HCT116 (cell line): ENCODE results near the gene PHKB. TPM values are rescaled to one million over a fixed set of nuclear protein-coding genes. Genes with fewer than 3 reads are reported as not detected.

Experiments used
- ATAC-seq: fragments of 200-7000 bp; cut with Tn5 transposase; 2 replicates; pipeline ENCODE4 v1.9.1; 2020; ENCODE audit warnings: mild to moderate bottlenecking, moderate library complexity
- BruUV-seq: library from RNA; stranded (reverse); fragments of 400-500 nt; replicated peaks from 2 replicates; lab custom pipeline; 2021; lab: Mats Ljungman, UMichigan
- CTCF ChIA-PET: fragments of 300-600 bp; sonication (Branson Sonifier 250); formaldehyde crosslinking; loops from one replicate; lab custom pipeline; 2021; ENCODE audit warnings: antibody characterized with exemption; lab: Charles Lee
- POLR2A ChIA-PET: fragments of 300-600, 350-600 bp; sonication (Branson Sonifier 250); formaldehyde crosslinking; loops from one replicate; lab custom pipeline; 2021; ENCODE audit warnings: antibody characterized with exemption; lab: Charles Lee
- RAD21 ChIA-PET, 2 experiments: fragments of 300-600 bp; sonication (Branson Sonifier 250); formaldehyde crosslinking; loops; one replicate each; lab custom pipeline; 2023; ENCODE audit warnings: low total read pairs in 2 of 2; ENCODE audit not compliant: uncharacterized antibody in 2 of 2, unreplicated experiment in 2 of 2, low non-redundant PET in 1 of 2; lab: Charles Lee
- DNase-seq: peaks from one replicate; pipeline ENCODE4 v3.0.0-alpha.2; 2010; ENCODE audit warnings: low read depth, low spot score
- H2AFZ ChIP-seq: fragments of 200-600 bp; shearing (Covaris generic), sonication (generic); 2 replicates; pipeline ENCODE4 v1.6.1; 2017; ENCODE audit warnings: low read depth, mixed run types, mixed read lengths, antibody characterized with exemption, low read length; ENCODE audit not compliant: poor library complexity, severe bottlenecking
- H3K27ac ChIP-seq: 2 replicates; pipeline ENCODE4 v1.5.1; 2012; ENCODE audit warnings: low read depth, low read length
- H3K27me3 ChIP-seq: fragments of 200-600 bp; sonication (generic); 2 replicates; pipeline ENCODE4 v1.6.1; 2016; ENCODE audit warnings: mixed run types, low read length, mixed read lengths; ENCODE audit not compliant: insufficient read depth
- H3K36me3 ChIP-seq, 2 experiments: fragments of 200-500 bp in 1 of 2; fragments of 200-600 bp in 1 of 2; sonication (Bioruptor generic) in 1 of 2; sonication (generic) in 1 of 2; 2 replicates each; pipeline versions ENCODE4 v1.5.1 to v1.6.1; 2014 to 2016; ENCODE audit warnings: low read length in 2 of 2, inconsistent platforms in 1 of 2, mixed read lengths in 1 of 2, mixed run types in 1 of 2; ENCODE audit not compliant: insufficient read depth in 2 of 2, control insufficient read depth in 1 of 2
- H3K4me1 ChIP-seq, 2 experiments: fragments of 200-600 bp in 1 of 2; sonication (generic) in 1 of 2; 2 replicates each; pipeline versions ENCODE4 v1.5.1 to v1.6.1; 2012 to 2017; ENCODE audit warnings: low read length in 2 of 2, inconsistent platforms in 1 of 2, mild to moderate bottlenecking in 1 of 2, mixed read lengths in 1 of 2, mixed run types in 1 of 2, moderate library complexity in 1 of 2; ENCODE audit not compliant: insufficient read depth in 2 of 2, control insufficient read depth in 1 of 2
- H3K4me2 ChIP-seq: fragments of 200-600 bp; sonication (generic); 2 replicates; pipeline ENCODE4 v1.6.1; 2017; ENCODE audit warnings: mixed run types, low read length, mixed read lengths
- H3K4me3 ChIP-seq, 2 experiments: fragments of 200-600 bp in 1 of 2; sonication (generic) in 1 of 2; replicated peaks in 1 of 2; 2 replicates each; pipeline ENCODE4 v1.5.1; 2011 to 2016; ENCODE audit warnings: low read length in 2 of 2, control low read depth in 1 of 2, low read depth in 1 of 2, mild to moderate bottlenecking in 1 of 2, mixed read lengths in 1 of 2, mixed run types in 1 of 2
- H3K79me2 ChIP-seq: fragments of 200-600 bp; sonication (generic); 2 replicates; pipeline ENCODE4 v1.6.1; 2017; ENCODE audit warnings: mild to moderate bottlenecking, mixed run types, low read length, moderate library complexity, mixed read lengths; ENCODE audit not compliant: insufficient read depth
- H3K9ac ChIP-seq: fragments of 200-600 bp; sonication (generic); 2 replicates; pipeline ENCODE4 v1.6.1; 2016; ENCODE audit warnings: low read length, mixed read lengths
- H3K9me2 ChIP-seq: fragments of 200-600 bp; sonication (generic), shearing (Covaris generic); 2 replicates; pipeline ENCODE4 v1.6.1; 2017; ENCODE audit warnings: mixed run types, mild to moderate bottlenecking, moderate library complexity; ENCODE audit not compliant: insufficient read depth
- H3K9me3 ChIP-seq, 2 experiments: fragments of 200-500 bp in 1 of 2; fragments of 200-600 bp in 1 of 2; sonication (Bioruptor generic) in 1 of 2; sonication (generic) in 1 of 2; 2 replicates each; pipeline ENCODE4 v1.6.1; 2014 to 2017; ENCODE audit warnings: low read length in 2 of 2, mixed read lengths in 2 of 2, inconsistent platforms in 1 of 2, low read depth in 1 of 2, mild to moderate bottlenecking in 1 of 2, mixed run types in 1 of 2, moderate library complexity in 1 of 2; ENCODE audit not compliant: control insufficient read depth in 1 of 2, insufficient read depth in 1 of 2
- H4K20me1 ChIP-seq: fragments of 200-600 bp; sonication (generic), shearing (Covaris generic); 2 replicates; pipeline ENCODE4 v1.6.1; 2017; ENCODE audit warnings: mixed run types, mild to moderate bottlenecking, moderate library complexity; ENCODE audit not compliant: insufficient read depth
- ATF3 ChIP-seq: IDR thresholded peaks from 2 replicates; pipeline ENCODE4 v1.6.1; 2012
- CBX3 ChIP-seq: IDR thresholded peaks from 2 replicates; pipeline ENCODE4 v1.6.1; 2012; ENCODE audit warnings: low read depth
- EGR1 ChIP-seq: IDR thresholded peaks from 2 replicates; pipeline ENCODE4 v1.6.1; 2012; ENCODE audit warnings: low read depth
- EZH2 ChIP-seq: fragments of 200-600 bp; sonication (generic); IDR thresholded peaks from 2 replicates; pipeline ENCODE4 v1.6.1; 2017; ENCODE audit warnings: antibody characterized with exemption, mixed run types
- EZH2phosphoT487 ChIP-seq: fragments of 200-600 bp; IDR thresholded peaks from 2 replicates; pipeline ENCODE4 v1.6.1; 2018; ENCODE audit warnings: antibody characterized with exemption, borderline replicate concordance
- FOSL1 ChIP-seq: IDR thresholded peaks from 2 replicates; pipeline ENCODE4 v1.6.1; 2012; ENCODE audit warnings: low read depth
- JUND ChIP-seq: IDR thresholded peaks from 2 replicates; pipeline ENCODE4 v1.6.1; 2012
- MAX ChIP-seq: IDR thresholded peaks from 2 replicates; pipeline ENCODE4 v1.6.1; 2012
- POLR2A ChIP-seq: IDR thresholded peaks from 2 replicates; pipeline ENCODE4 v1.7.0; 2011; ENCODE audit warnings: borderline replicate concordance; ENCODE audit not compliant: insufficient read depth, insufficient read length; ENCODE audit errors: extremely low read depth
- POLR2AphosphoS5 ChIP-seq: IDR thresholded peaks from 2 replicates; pipeline ENCODE4 v1.6.1; 2011; ENCODE audit warnings: mild to moderate bottlenecking, low read depth, low read length, moderate library complexity
- SRF ChIP-seq: IDR thresholded peaks from 2 replicates; pipeline ENCODE4 v1.6.1; 2012; ENCODE audit warnings: low read depth
- TCF7L2 ChIP-seq: IDR thresholded peaks from 2 replicates; pipeline ENCODE4 v1.7.0; 2011; ENCODE audit warnings: borderline replicate concordance, inconsistent platforms; ENCODE audit not compliant: insufficient read depth, insufficient read length; ENCODE audit errors: extremely low read depth
- YY1 ChIP-seq: IDR thresholded peaks from 2 replicates; pipeline ENCODE4 v1.6.1; 2011; ENCODE audit warnings: low read length, low read depth, moderate library complexity, mild to moderate bottlenecking; ENCODE audit not compliant: insufficient replicate concordance; ENCODE audit errors: extremely low read depth
- ZFX ChIP-seq: fragments of 450-650 bp; IDR thresholded peaks from 2 replicates; pipeline ENCODE4 v1.6.1; 2017
- intact Hi-C: fragments of 100-400 bp; cut with micrococcal nuclease; formaldehyde crosslinking; loops from 2 replicates; pipeline ENCODE4 v1.10.0; 2022
- total RNA-seq: library from RNA; stranded (reverse); gene quantifications from one replicate; pipeline ENCODE4 v1.2.1, GENCODE V29; 2021; ENCODE audit not compliant: unreplicated experiment

The PHKB gene
- total RNA-seq, 1 experiment from 2014 or later: 30.5 TPM

- no peak overlapping the region for H3K4me2 ChIP-seq
- no TSS peak for BruUV-seq
- ChIA-PET POLR2A (no interaction called here), CTCF (interaction anchor here (1.1 kb wide), 1 partner anchor 10 kb away, joined by 3 read pairs; no protein-coding TSS in a partner anchor), RAD21 (no interaction called here)
- no peak for ATAC-seq
- H3K4me1 ChIP-seq: peaks cover 0 to 6% of the 10 kb centered on the region in 2 experiments; a peak in 1 of 4 replicates
- H3K9ac ChIP-seq: no peak overlapping the region
- H3K27ac ChIP-seq: no peak overlapping the region
- H4K20me1 ChIP-seq: no peaks in the 10 kb centered on the region
- no peak overlapping the region for H3K4me3 ChIP-seq
- no peaks in the 10 kb centered on the region for H3K27me3 ChIP-seq
- H3K9me3 ChIP-seq: no peaks in the 10 kb centered on the region
- TF ChIP-seq MAX (no peak), TCF7L2 (no peak), EZH2phosphoT487 (no peak), YY1 (no peak), FOSL1 (no peak), SRF (no peak), POLR2A (no peak), JUND (no peak), POLR2AphosphoS5 (no peak), ATF3 (no peak), CBX3 (no peak), EZH2 (no peak)
- no peak overlapping the region for H2AFZ ChIP-seq
- DNase-seq: no peak
- intact Hi-C loops: no loop called here
- no peaks in the 10 kb centered on the region for H3K36me3 ChIP-seq
- no peaks in the 10 kb centered on the region for H3K79me2 ChIP-seq
- H3K9me2 ChIP-seq: no peaks in the 10 kb centered on the region
Observed at GRCh38 chr16:47565454-47565853, 104.3 kb downstream of the PHKB start.

- Histone ChIP-seq H3K9ac (no peak overlapping the region), H3K9me2 (no peaks in the 10 kb centered on the region), H3K36me3 (no peaks in the 10 kb centered on the region), H3K4me1 (peaks cover 0 to 6% of the 10 kb centered on the region in 2 experiments; a peak in 1 of 4 replicates), H3K27ac (no peak overlapping the region), H3K79me2 (no peaks in the 10 kb centered on the region), H3K27me3 (no peaks in the 10 kb centered on the region), H3K4me2 (no peak overlapping the region), H4K20me1 (no peaks in the 10 kb centered on the region), H3K4me3 (no peak overlapping the region), H2AFZ (no peak overlapping the region), H3K9me3 (no peaks in the 10 kb centered on the region)
- intact Hi-C loops: no loop called here
- ChIA-PET RAD21 (no interaction called here), POLR2A (no interaction called here), CTCF (no interaction called here)
- DNase-seq (no peak), ATAC-seq (no peak)
- TF ChIP-seq EGR1: no peak
- TF ChIP-seq POLR2AphosphoS5: no peak
- no peak for TF ChIP-seq CBX3
- no peak for TF ChIP-seq MAX
- TF ChIP-seq ZFX: no peak
- TF ChIP-seq ATF3: no peak
- no TSS peak for BruUV-seq
Observed at GRCh38 chr16:47567321-47567720, 106.2 kb downstream of the PHKB start.
